ENCODE data around the gene NUP214.

DNA sequence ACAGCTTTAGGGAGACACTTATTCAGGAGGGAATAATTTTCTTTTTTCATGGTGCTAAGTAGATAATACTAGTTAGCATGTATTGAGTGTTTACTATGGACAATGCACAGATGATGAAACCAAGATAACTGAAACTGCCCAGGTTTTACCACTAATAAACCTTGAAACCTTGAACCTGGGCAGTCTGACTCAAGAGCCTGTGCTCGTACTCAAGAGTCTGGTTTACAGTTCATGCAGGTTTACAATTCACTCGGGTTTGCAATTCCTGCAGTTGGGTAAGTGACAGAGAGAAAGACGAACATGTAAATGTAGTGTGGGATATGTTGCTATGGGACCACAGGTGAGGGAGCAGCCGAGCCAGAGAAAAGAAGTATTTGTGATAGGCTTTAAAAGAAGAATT lies 28.2 kb downstream of the NUP214 start:
- TF ChIP-seq GATA2 (CRISPR knock-in tag; IDR thresholded peaks at IDR 0.05), result no peak
- TF ChIP-seq, protein P1, sequence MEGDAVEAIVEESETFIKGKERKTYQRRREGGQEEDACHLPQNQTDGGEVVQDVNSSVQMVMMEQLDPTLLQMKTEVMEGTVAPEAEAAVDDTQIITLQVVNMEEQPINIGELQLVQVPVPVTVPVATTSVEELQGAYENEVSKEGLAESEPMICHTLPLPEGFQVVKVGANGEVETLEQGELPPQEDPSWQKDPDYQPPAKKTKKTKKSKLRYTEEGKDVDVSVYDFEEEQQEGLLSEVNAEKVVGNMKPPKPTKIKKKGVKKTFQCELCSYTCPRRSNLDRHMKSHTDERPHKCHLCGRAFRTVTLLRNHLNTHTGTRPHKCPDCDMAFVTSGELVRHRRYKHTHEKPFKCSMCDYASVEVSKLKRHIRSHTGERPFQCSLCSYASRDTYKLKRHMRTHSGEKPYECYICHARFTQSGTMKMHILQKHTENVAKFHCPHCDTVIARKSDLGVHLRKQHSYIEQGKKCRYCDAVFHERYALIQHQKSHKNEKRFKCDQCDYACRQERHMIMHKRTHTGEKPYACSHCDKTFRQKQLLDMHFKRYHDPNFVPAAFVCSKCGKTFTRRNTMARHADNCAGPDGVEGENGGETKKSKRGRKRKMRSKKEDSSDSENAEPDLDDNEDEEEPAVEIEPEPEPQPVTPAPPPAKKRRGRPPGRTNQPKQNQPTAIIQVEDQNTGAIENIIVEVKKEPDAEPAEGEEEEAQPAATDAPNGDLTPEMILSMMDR (IDR thresholded peaks at IDR 0.05), result no peak

Measured in SK-N-SH (cell line).